ENCODE measurements around the gene MAPKAPK2.

MAPKAPK2 gene

DNA sequence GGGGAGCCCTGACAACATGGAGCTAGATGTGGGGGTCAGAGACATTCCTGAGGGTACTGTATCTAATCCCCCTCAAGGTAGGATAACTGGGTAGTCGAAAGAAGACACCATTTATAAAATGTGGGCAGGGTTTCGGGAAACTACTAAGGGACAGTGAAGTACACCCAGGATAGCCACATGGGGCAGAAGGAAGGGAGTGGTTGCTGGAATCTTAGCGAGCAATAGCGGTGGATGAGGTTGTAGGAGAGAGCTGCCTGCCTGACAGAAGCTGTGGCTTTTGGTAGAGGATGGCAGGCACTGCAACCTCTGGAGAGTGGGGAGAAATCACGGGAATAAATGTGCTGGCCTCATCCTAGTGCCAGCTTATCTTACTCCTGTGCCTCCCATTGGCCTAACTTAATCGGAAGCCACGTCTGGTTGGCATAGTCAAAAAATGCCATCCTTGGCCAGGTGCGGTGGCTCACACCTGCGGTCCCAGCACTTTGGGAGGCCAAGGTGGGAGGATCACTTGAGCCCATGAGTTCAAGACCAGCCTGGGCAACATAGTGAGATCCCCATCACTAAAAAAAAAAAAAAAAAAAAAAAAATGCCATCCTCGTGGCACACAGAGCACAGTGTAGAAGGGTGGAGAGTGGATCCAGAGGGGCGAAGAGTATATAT, 23.4 kb upstream of the MAPKAPK2 start:
- DNase-seq: no peak

- DNase-seq: no peak
Observed at GRCh38 chr1:206662396-206663092, 22.2 kb upstream of the MAPKAPK2 start.

DNA sequence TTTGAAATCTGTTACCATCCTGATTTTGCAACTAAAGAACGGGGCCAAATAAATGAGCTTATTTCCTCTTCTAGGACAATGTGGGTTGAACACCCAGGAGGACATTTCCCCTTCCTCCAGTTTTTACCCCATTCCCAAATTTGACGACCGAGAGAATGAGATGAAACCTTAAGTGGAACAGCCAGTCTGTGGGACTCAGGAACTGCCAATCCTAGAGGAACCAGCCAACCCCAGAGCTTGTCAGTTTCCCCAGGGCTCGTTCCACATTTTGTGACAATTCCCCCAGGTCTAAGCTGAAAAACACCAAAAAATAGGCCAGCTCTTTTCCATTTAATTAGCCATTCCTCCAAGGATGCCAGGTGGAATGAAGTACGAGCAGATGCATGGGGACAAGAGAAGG, 21.3 kb upstream of the MAPKAPK2 start:
- DNase-seq: no peak

- peak; percentile 86 for DNase-seq
Observed at GRCh38 chr1:206663832-206664652, 20.7 kb upstream of the MAPKAPK2 start.

GRCh38 chr1:206664740-206665139, 20.0 kb upstream of the MAPKAPK2 start:
- DNase-seq: no peak

GRCh38 chr1:206666031-206666561, 18.6 kb upstream of the MAPKAPK2 start:
- no peak for DNase-seq

DNA sequence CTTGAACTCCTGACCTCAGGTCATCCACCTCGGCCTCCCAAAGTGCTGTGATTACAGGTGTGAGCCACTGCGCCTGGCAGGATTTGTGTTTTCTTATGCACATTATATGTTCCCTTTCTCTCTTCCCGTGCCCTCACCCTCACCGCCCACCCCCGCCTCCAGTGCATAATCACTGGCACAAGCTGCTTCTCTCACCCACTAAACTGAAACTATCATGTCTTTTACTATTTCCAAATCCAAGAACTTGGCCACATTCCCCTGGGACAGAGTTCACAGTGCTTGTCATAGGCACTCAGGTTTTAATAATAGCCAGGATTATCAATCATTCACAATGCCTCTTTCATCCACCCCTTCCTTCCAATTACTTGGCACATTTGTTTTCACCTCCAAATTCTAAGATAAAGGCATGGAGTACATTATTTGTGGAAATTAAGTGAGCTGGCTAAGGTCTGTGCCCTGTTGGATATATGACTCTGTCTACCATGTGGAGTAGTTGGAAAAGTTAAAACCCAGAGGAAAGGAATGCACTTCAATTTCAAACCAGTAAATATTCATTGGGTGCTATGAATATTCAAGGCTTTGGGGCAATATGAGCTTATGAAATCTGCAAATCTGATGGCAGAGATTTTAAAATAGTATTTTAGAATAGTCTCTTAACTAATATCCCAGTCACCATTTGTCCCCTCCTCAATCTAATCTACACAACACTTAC, 17.6 kb upstream of the MAPKAPK2 start:
- DNase-seq: no peak

DNA sequence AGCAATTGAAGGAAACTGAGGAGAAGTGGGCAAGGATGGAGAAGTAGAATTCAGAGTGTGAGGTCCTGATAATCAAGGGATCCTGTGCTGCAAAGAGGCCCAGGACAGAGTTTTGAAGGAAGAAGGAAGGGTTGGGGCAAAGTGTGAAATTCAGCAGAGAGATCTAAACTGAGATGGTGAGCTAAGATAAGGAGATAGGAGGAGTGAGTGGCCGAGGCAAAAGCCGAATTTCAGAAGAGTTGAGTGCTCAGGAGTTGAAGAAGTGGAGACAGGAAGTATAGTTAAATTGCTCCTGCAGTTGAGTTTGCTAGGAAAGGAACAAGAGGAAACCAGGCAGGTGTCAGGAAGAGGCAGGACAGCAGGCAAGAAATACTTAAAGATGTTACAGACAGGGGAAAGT, 16.4 kb upstream of the MAPKAPK2 start:
- no peak for DNase-seq

- no peak for DNase-seq
Observed at GRCh38 chr1:206668874-206669410, 15.8 kb upstream of the MAPKAPK2 start.

DNA sequence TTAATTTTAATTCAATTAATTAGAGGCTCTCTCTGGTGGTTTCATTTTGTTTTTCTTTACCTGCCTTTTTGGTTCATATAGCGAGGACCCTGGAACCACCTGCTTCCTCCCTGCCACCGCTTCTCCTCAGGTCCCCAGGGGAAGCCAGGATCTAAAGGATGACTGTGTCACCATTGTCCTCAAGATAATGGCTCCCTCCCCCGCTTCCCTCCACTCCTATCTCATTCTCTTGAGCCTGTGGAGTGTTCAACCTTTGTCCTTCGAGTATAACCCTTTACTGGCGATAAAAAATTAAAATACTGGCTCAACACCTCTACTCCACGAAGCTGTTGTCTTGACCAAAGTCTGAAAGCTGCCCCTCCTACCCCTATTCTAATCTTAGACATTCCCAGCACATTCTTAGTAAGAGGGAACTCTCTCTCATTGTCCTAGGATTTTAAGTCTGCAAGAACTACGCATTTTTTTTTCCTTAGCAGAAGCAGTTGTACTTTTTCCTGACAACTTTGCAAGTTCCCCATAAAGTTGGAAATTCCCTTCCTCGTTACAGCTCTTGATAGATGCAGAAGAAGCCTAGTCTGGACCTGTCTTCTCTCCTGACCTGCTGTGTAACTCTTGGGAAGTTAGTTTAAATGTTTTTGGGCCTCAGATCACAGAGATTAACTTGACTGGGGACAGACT, 12.6 kb upstream of the MAPKAPK2 start:
- no peak for DNase-seq

GRCh38 chr1:206672844-206673758, 11.6 kb upstream of the MAPKAPK2 start:
- no peak for DNase-seq

DNA sequence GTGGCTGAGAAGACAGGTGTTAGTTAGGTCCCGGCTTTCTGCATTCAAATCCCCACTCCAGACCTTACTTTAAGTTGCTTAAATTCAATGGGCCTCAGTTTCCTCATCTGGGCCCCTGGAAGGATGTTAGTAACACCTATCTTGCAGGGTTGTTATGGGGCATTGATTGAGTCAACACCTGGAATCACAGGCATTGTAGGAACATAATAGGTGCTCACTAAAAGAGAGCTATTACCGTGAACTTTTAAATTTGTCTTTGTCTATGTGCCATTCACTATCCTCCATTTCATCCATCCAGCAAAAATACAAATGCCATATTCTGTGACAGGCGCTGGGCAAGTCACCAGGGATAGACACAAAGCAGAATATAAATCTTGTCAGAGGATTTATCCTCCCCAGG, 10.5 kb upstream of the MAPKAPK2 start:
- DNase-seq: no peak

GRCh38 chr1:206674745-206675175, 9.9 kb upstream of the MAPKAPK2 start:
- no peak for DNase-seq

DNA sequence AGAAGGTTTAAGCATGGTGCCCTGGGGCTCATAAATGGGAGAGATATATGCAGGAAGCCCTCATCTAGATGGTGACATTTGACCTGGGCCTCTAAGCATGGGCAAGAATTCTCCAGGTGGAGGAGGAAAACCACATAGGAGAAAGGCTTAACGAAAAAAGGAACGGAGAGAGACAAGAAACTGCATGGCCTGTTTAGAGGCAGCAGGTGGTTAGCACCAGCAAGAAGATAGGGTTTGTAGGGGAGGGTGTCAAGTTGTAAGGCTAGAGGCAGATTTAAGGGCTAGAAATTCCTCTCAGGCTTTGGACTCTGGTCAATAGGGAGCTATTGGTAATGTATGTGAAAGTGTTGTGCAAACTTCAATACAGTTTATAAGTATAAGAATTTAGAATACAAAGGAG, 8.2 kb upstream of the MAPKAPK2 start:
- DNase-seq: no peak

- no peak for DNase-seq
Observed at GRCh38 chr1:206678490-206678889, 6.2 kb upstream of the MAPKAPK2 start.

- DNase-seq: no peak
Observed at GRCh38 chr1:206679738-206680211, 4.9 kb upstream of the MAPKAPK2 start.

DNA sequence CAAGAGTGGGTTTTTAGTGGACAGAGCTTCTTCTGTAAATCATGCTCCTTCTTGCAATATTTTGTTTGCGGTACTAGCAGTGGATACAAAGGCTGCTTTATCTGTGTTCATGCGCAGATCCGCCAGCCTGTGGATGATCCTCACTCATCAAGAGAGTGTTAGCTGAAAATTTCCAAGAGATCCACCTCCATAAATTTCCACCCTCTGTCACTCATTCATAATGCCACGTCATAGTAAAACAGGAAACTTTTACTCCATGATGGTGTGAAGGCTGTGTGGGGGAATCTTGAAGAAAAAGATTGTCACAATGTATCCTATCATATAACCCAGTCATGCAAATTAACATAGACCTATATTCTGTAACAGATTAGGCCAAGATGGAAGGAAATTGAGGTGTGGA, 4.4 kb upstream of the MAPKAPK2 start:
- DNase-seq: no peak

GRCh38 chr1:206681359-206681758, 3.3 kb upstream of the MAPKAPK2 start:
- DNase-seq: no peak

DNA sequence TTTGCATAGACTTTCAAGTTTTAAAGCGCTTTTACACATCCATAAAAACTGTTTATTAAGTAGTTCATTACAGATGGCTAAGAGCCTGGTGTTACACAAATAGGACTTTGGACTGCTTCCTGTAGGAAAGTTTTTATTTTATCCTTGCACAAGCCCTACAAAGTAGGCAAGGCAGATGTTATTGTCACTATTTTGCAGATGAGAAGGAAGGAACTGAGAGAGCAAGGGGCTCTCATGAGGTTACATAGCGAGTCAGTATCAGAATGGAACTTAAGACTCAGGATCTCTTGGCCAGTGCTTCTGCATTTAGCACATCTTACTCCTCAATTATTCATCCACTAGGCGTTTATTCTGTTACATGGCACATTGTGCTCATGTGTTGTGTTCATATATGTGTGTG, 2.6 kb upstream of the MAPKAPK2 start:
- DNase-seq: no peak

DNA sequence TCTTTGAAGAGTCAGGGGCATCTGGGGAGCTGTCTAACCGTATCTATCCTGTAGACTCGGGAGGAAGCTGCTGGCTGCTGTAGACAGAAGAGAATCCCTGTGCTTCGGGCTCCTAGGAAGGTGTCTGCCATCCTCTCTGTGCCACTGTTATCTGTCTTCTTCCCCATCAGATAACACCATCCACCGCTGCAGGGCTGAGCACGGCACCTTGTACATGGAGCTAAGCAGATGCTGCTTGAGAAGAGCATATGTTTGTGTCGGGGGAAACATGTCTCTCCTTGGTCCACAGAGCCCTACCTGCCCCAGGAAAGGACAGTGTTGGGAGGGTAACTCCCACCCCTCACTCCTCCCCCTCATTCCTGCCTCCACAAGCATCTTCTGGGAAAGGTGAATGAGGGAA, 1.4 kb upstream of the MAPKAPK2 start:
- no peak for DNase-seq

- no peak for DNase-seq
Observed at GRCh38 chr1:206684003-206684402, 702 bp upstream of the MAPKAPK2 start.
